Cardiac fibroblast (primary cell): Measurements from ENCODE around the gene MROH2A.
A peak's percentile ranks its signal among the peaks of the same experiment; 100 is the strongest.
"Not testable (repeated sequence)": the region's sequence is repeated elsewhere in the genome, so short reads cannot be mapped to it uniquely, and the experiment has no call there.

ENCODE experiments used
- DNase-seq, 2 donors: peaks; one replicate each; pipeline versions ENCODE4 v3.0.0 to v3.0.0-alpha.2; 2010; ENCODE audit warnings: low read depth in 2 of 2
- H3K4me3 ChIP-seq, 2 donors: replicated peaks in 1 of 2; 1 replicate in 1 of 2; 2 replicates in 1 of 2; pipeline ENCODE4 v1.5.1; 2011; ENCODE audit warnings: low read depth in 2 of 2, low read length in 2 of 2, mild to moderate bottlenecking in 2 of 2, moderate library complexity in 1 of 2
- CTCF ChIP-seq: IDR thresholded peaks from one replicate; pipeline ENCODE4 v1.5.1; 2011; ENCODE audit warnings: low read depth, mild to moderate bottlenecking, low read length, inconsistent platforms

The MROH2A gene

GRCh38 chr2:233865838-233866237 is 87.7 kb downstream of the MROH2A start:
- no peak for DNase-seq
- H3K4me3 ChIP-seq: no peak overlapping the region
- peak; percentile 19 for TF ChIP-seq CTCF

GRCh38 chr2:233866479-233866878 is 88.3 kb downstream of the MROH2A start:
- TF ChIP-seq CTCF: no peak
- DNase-seq: no peak
- H3K4me3 ChIP-seq: no peak overlapping the region

GRCh38 chr2:233867993-233868532 is 89.9 kb downstream of the MROH2A start, which contains the start of gene MSL3B:
MSL3B (minus strand) TSS chr2:233868386.
- H3K4me3 ChIP-seq: peak within 1 kb of the TSS; percentile 60 to 64
- no peak for TF ChIP-seq CTCF
- peak; percentile 67 to 69 for DNase-seq

GRCh38 chr2:233871432-233871831 is 93.3 kb downstream of the MROH2A start:
- H3K4me3 ChIP-seq: no peak overlapping the region
- no peak for TF ChIP-seq CTCF
- DNase-seq: no peak

- not testable (repeated sequence) for DNase-seq
Measured at GRCh38 chr2:233872125-233872524, 94.0 kb downstream of the MROH2A start.

GRCh38 chr2:233882353-233882752 is 104.2 kb downstream of the MROH2A start:
- no peak overlapping the region for H3K4me3 ChIP-seq
- DNase-seq: peak in 1 of 2 donors; percentile 5
- no peak for TF ChIP-seq CTCF

More at GRCh38 chr2:233872125-233872524, 94.0 kb downstream of the MROH2A start:
- H3K4me3 ChIP-seq: not testable (repeated sequence)
